Measurements from ENCODE around the gene CTRL.
"Not testable (repeated sequence)": the region's sequence is repeated elsewhere in the genome, so short reads cannot be mapped to it uniquely, and the experiment has no call there.

Gene CTRL

DNA sequence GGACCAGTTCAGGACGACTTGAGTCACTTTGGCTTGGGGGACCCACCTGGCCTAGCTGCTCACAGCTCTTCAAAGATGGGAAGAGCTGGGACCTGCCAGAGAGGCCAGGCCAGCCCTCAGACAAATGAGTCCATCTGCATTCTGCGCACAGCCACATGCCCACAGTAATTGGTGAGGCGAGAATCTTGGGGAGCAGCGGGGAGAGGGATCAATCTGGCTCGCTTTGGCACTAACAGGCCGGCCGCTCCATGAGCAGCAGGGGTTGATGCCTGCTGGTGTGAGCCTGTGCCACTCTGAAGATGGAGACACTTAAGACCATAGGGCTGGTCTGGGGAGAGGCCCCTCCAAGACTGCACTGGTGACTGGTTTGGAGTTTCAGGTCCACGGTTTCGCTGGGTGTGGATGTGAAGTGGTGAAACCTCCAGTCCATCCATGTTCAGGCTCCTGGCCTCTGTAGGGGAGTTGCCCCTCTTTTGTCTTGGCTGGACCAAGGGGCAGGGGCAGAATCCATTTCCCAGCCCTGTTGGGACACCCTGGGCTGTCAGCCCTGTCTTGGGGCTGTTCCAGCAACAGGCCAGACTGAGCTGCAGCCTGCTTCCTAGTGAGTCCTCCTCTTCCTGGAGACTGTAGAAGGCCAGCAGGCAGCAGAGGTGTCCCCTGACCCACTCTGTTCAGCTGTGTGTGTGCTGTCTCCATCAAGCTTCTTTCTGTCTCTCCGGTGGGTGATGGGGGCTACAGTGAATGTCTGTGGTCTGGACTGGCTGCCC, 7.3 kb downstream of the CTRL start:
- DNase-seq (ENCODE audit: low read depth in 2 of 2), result no peak

DNA sequence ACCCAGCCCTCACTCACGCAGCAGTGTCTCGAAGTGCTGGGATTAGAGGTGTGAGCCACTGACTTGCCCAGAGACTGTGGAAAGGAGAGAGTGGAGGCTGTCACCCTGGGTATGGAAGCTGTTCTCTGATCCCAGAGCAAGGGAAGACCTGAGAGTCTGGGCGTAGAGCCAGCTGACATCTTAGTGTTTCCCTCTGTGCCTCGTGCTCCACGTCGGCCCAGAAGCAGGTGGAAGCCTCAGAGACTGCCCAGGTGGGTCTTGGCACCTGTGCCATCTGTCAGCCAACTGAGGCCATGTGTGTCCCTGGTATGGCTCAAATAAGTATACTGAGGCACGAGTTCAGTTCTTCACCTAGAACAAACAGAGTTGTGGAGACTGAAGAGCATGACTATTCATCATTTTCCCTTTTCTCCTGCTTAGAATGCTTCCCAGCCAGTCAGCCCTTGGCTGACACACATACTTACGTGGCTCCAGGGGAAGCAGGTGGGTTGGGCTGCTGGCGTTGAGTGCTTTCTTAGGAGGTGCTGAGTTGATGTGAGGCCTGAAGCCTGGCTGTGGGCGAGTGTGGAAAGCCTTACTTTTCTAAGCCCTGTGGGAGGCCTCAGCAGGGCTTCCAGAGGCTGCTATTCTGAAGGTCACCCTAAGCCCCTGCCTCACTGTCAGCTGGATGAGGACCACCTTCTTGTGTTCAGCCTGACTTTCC, 8.1 kb downstream of the CTRL start:
- DNase-seq (ENCODE audit: low read depth in 2 of 2), result no peak

DNA sequence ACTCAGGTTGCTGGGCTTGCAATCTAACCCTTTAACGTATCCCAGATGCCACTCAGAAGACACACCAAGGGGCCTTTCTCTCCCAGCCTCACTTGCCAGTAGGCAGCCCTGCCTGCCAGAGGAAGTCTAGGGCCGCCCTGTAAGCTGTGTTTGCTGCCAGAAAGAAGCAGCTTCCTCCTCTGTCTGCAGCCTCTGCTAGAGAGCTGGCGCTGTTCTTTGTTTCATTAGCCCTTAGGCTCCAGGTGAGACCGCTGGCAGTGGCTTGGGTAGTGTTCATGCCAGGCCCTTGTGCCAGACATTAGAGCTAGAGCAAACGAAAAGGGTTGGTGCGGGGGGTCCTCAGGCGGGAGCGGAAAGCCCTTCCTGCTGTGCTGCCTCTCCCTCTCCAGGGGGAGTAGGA, 8.9 kb downstream of the CTRL start:
- DNase-seq (ENCODE audit: low read depth in 2 of 2), result no peak

DNA sequence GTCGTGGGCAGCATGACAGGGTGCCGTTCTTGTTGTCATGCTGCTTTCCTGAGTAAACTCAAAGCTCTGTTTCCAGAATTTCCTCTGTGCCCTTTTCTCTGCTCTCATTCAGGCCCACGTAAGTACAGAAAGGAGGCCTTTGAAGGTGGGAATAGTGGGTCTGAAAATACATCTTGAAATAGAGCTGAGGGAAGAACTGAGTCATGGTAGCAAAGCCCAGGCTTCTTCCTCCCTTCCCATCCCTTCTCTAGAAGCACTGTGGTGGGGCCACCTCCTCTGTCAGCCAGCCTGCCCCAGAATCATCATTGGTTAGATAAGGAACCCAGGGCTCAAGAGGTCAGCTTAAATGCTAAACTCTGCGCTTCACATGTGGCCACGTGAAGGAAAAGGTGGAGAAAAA, 9.4 kb downstream of the CTRL start:
- no peak for DNase-seq (ENCODE audit: low read depth in 2 of 2)

DNA sequence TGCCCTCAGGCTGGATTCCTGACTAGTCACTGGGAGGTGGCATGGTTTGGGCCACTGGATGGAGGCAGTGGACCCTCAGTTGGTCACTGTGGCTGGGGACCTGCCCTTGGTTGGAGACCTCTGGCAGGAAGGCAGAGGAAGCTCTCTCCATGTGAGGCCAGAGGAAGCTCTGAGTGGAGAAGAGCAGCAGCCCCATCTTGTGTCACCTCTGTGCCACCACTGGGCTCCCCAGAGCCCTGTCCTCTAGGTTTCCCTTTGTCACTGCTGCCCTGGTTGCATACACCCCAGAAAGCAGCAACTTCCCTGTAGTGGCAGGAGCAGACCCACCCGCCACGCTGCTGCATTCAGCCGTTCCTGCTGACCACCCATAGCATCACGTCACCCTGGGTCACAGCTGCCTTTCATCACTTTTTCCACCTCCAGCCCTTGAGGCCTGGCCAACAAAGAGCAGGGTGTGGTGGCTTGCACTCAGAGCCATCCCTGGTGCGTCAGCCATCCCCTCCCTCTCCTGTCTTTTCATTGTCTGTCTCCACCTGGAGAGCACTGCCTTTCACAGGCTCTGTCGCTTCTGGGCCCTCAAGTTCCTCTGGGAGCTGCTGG, 11.9 kb downstream of the CTRL start:
- no peak for DNase-seq (ENCODE audit: low read depth in 2 of 2)

DNA sequence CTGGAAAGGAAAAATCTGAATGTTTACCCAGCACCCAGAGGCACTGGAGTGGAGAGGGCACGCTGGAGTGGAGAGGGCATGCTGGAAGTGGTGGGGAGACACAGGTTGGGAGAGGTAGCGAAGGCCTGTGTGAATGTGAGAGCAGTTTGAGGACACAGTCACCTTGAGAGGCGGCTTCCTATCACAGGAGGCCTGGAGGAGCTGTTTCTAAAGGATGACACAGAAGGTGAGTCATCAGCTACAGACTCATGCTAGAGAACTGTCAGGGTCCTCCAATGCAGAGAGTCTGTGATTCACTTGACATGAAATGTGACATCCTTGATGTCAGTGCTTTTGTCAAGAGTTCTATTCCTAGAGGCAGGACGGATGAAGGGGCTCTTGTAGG, 13.8 kb downstream of the CTRL start:
- DNase-seq (ENCODE audit: low read depth in 2 of 2), result no peak

DNA sequence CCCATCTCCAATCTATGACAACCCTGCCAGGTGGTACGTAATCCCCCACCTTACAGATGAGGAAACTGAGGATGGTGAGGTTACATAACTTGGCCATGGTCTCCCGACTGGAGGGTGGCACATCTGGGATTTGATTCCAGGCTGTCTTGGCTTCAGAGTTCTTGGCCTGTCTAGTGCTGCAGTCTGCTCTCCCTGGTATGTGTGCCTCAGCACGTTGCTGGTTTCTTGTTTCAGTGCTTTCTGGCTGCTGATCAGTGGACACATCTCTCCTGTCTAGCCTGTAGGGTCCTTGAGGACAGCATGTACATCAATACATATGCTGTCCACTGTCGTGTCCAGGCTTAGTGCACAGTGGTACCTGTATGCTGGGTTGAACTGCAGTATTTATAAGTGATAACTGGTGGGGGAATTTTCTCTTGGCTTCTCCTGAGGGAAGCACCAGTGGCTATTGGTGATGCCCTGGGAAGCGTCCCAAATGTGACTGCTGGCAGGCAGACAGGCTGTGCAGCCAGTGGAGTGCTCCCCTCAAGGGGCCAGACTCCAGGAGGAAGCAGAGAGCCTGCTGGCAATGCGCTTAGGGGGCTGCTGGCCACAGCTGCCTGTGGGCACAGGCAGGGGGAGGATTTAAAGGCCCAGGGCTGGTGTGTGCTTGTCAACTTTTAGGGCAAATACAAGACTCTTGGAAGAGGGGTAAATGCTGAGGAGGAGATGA, 14.4 kb downstream of the CTRL start:
- no peak for DNase-seq (ENCODE audit: low read depth in 2 of 2)

DNA sequence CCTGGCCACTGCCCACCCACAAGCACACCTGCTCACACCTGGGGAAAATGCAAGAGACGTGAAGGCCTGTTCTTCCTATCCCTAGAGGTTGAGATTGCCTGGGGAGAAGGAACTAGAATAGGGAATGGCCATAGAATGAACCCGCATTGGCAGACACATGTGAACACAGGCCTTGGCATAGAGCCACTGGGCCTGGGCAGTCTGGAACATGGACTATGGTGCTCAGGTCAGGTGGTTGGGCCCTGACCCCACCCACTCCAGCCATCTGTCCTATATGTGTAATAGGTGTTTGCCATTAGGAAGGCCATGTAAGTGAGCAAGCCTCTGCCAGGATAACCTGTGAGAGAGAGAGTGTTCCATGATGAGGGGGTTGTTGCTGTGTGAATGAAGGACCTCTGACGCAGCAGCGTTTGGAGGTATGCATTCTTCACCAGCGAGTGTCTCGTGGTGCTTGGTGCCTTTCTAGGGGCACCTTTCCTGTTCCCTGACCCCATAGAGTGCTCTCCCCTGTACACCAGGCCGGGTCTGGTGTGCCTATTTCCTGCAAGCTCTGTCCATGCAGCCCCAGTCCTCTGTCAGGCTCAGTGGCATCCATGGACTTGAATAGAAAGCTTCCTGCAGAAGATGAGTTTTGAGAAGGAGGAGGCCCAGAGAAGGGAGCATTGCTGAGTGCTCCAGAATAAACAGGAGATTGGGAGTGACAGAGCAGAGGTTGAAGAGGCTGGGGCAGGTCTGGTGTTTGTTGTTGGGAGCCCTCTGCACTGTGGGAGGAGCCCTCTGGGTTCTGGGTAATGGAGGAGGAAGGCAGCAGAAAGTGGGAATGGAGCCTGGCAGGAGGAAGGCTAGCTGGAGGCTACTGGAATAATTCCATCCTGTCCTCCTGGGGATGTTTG, 15.6 kb downstream of the CTRL start:
- no peak for DNase-seq (ENCODE audit: low read depth in 2 of 2)

DNA sequence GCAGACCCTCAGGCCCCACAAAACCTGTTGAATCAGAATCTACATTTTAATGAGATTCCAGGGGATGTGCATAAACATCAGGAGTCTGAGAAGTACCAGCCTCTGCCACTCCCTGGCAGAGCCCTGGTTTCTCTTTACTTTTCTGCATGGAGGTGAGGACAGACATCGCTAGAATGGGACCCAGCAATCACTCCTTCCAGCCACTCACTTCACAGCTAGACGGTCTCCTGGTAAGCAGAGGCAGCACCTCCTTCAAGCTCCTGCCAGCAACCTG, 16.2 kb downstream of the CTRL start:
- DNase-seq (ENCODE audit: low read depth in 2 of 2), result not testable (repeated sequence)

DNA sequence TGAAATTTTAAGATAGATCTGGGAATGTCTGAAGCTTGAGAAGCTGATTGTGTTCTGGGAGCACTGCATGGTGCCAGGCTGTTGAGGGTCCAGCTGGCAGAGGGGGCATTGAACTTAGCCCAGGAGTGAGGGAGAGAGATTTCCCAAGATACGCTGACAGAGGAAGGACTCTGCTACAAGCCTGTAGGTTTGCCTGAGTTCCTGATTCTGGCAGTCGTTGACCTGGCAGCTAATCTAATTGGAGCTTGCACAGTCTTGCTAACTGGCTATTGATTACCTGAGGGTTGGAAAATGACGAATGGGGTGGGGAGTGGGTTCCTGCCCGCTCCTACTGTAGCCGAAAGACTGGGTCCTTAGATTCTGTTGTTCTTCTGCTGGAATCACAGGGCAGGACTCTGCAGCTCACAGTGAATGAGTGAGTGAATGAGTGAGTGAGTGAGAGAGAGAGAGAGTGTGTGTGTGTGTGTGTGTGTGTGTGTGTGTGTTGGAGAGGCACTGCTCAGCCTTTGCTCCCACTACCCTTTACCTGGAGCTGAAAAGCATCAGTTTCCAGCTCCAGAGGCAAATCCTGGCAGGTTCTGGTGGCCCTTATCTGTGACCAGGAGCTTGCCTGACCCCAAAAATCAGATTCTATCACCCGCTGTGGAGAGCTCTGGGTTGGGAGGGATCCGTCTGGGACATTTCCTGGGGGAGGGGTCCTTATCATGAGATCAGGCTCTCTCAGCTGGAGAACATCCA, 16.7 kb downstream of the CTRL start:
- DNase-seq (ENCODE audit: low read depth in 2 of 2), result no peak

DNA sequence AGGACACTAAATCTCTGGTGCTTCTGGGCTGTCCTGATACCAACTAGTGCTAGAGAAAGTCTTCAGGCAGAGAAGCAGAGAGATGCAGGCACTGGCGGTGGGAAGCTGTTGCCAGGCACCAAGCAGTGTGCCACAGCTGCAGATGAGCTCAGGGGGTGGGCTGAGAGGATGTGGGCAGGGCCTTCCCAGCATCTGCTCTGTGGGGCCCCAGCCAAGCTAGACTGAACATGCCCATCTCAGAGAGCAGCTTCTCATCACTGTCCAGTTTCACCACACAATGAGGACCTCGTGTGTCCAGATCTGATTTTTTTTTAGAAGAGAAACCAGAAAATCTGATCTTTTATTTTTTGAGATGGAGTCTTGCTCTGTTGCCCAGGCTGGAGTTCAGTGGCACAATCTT, 21.5 kb downstream of the CTRL start:
- DNase-seq (ENCODE audit: low read depth in 2 of 2), result no peak

DNA sequence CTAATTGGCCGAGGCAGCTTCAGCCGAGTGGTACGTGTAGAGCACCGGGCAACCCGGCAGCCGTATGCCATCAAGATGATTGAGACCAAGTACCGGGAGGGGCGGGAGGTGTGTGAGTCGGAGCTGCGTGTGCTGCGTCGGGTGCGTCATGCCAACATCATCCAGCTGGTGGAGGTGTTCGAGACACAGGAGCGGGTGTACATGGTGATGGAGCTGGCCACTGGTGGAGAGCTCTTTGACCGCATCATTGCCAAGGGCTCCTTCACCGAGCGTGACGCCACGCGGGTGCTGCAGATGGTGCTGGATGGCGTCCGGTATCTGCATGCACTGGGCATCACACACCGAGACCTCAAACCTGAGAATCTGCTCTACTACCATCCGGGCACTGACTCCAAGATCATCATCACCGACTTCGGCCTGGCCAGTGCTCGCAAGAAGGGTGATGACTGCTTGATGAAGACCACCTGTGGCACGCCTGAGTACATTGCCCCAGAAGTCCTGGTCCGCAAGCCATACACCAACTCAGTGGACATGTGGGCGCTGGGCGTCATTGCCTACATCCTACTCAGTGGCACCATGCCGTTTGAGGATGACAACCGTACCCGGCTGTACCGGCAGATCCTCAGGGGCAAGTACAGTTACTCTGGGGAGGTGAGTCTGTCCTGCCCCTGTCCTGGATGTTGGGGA, 22.5 kb downstream of the CTRL start:
- DNase-seq (ENCODE audit: low read depth in 2 of 2), result no peak

DNA sequence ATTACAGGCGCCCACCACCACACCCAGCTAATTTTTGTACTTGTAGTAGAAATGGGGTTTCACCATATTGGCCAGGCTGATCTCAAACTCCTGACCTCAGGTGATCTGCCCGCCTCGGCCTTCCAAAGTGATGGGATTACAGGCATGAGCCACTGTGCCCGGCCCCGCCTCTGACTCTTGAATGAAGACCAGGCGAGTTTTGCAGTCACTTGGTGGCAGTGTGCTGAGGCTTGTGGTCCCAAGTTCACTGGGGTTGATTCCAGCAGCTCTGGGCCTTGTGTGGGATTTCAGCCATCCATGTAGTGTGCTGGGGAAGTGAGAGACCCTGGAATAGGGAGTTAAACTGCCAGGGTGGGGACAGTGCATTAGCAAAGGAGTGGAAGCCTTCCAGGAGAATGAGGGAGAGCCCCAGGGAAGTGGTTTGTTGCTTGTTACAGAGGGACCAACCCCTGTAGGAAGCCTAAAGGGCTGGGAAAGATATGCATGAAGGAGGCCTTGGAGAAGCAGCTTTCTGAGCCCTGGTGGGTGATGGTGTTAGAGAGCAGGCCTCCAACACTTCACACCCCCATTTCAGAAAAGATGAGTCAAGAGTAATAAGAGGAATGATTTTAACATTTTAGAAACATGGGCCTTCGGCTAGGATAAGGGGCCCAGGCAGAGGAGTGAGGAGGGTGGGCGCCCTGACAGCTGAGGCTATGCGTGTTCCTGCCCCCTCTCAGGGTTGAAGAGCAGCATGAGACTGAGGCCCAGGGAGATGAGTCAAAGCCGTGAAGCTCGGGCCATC, 24.1 kb downstream of the CTRL start:
- no peak for DNase-seq (ENCODE audit: low read depth in 2 of 2)

DNA sequence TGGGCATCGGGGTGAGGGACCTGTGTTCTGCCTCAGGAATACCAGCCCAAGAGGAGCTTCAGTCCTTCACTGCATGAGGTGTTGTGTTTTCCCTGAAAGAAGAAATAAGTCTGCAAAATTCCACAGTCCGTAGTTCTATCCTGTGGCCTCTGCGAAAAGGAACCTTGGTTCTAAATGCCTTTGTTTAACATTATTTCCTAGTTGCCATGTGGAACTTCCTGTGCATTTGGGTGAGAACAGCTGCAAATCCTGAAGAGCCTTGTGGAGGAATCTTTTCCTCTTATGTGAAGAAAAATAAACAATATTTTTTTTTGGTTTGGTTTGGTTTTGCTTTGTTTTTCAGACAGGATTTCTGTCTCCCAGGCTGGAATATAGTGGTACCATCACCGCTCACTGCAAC, 28.8 kb downstream of the CTRL start:
- DNase-seq (ENCODE audit: low read depth in 2 of 2), result no peak

DNA sequence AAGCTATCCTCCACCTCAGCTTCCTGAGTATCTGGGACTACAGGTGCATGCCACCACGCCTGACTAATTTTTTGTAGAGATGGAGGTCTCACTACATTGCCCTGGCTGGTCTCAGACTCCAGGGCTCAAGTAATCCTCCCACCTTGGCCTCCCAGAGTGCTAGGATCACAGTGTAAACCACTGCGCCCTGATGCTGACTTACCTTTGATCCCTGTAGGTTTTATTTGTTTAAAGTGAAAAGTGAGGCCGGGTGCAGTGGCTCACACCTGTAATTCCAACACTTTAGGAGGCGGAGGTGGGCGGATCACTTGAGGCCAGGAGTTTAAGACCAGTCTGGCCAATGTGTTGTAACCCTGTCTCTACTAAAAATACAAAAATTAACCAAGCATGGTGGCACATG, 29.9 kb downstream of the CTRL start:
- no peak for DNase-seq (ENCODE audit: low read depth in 2 of 2)

DNA sequence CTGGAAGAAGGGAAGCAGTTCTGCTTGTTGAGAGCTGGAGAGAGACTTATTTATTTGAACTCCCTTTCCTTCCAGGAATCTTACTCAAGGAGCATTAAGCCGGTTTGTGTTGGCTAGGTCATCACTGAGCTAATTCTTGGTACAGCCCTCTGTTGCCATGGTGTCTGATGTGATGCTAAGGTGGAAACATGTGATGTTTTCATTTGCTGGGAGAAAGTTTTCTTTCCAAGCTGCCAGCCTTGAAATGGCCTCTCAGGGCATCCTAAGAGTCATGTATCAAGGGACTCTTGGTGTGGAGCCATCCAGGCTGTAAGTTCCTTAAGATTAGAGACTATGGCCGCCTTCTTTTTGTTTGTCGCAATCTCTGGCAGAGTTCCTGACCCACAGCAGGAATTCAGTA, 34.4 kb downstream of the CTRL start:
- DNase-seq (ENCODE audit: low read depth in 2 of 2), result no peak

DNA sequence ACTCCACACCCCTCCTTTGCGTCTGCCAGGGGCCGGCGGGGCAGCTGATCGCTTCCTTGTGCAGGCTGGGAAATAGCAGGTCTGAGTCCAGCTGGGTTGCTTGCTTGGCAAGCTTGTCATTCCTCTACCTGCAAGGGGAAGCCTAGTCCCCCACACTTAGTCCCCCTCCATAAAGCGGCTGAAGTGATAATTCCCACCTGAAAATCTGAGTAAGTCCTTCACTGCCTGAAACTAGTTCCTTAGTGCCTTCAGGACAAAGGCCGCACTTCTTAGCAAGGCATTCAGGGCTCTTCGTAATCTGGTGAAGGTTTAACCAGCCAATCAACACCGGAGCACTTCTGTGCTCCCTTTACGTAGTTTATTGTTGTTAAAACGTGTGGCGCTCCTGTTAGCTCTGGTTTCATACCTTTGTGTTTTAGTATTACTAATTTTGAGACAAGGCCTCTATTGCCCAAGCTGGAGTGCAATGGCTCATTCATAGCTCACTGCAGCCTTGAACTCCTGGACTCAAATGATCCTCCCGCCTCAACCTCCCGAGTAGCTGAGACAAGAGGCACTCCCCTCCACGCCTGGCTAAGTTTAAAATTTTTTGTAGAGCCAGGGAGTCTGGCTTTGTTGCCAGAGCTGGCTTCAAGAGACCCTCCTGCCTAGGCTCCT, 37.8 kb downstream of the CTRL start:
- DNase-seq (ENCODE audit: low read depth in 2 of 2), result no peak

DNA sequence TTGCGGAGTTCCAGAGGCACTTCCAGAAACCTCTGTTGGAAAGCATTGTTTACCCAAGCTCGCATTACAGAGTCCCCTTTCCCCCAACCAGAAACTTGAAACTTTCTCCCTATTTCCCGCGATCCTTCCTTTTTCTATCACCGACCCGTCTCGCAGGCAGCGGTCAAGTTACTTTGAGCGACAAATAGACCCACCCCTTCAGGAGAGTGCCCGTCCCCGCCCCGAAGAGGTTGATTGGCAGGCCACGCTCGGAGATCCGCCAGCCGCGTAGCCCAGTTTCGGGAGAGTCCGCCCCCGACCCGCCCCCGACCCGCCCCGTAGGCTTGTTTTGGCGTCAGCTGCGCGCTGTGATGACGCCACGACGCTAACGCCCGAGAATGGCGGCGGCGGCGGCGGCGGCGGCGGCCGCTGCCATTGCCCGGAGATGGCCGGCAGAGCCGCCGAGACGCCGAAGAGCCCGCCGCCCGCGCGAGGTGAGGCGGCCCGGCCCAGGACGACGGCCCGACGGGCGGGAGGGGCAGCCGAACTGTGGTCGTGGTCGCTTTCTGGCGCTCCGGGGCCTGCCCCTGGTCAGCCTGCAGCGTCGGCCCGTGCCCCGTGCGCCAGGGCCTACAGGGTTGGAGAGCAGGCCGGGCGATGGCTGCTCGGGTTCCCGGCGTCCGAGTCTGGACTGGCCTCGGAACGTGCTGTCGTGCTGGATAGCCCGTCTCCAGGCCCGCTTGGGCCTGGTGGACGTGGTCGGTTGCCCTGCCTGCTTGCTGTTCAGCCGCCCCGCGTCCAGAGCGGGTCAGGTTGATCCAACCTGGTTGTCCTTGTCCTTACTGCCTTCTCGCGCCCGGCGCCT, 38.5 kb downstream of the CTRL start, which contains the start of gene PSKH1:
PSKH1 (plus strand) TSS at position 356 of the 844 bp plus-strand sequence. CDS start 15,496 bp downstream, outside the sequence.
- peak; percentile 89 to 93 for DNase-seq (ENCODE audit: low read depth in 2 of 2)
